Inferior parietal cortex (tissue), 1 donor: Measurements from ENCODE around the gene RBBP9.
"Not testable (repeated sequence)": the region's sequence is repeated elsewhere in the genome, so short reads cannot be mapped to it uniquely, and the experiment has no call there.

Source experiments
- DNase-seq: peaks from one replicate; pipeline ENCODE4 v3.0.0-alpha.2; 2016; ENCODE audit errors: extremely low spot score

Gene RBBP9

GRCh38 chr20:18504479-18505060 lies 7.5 kb upstream of the RBBP9 start:
- no peak for DNase-seq

- DNase-seq, result not testable (repeated sequence)
Observed at GRCh38 chr20:18501672-18502071, 4.6 kb upstream of the RBBP9 start.

- DNase-seq, result no peak
Observed at GRCh38 chr20:18497603-18498002, 578 bp upstream of the RBBP9 start.

- DNase-seq, result no peak
Observed at GRCh38 chr20:18496042-18496441, 983 bp downstream of the RBBP9 start.

- DNase-seq, result no peak
Observed at GRCh38 chr20:18488301-18488700, 8.7 kb downstream of the RBBP9 start.

- no peak for DNase-seq
Observed at GRCh38 chr20:18481596-18481995, 15.4 kb downstream of the RBBP9 start.

GRCh38 chr20:18477821-18478220 lies 19.2 kb downstream of the RBBP9 start:
- DNase-seq, result no peak

- DNase-seq, result no peak
Observed at GRCh38 chr20:18477218-18477617, 19.8 kb downstream of the RBBP9 start.

- peak; percentile 95 for DNase-seq
Observed at GRCh38 chr20:18466894-18467730, 29.9 kb downstream of the RBBP9 start, which contains the start of the genes DZANK1 and POLR3F. DZANK1 (minus strand) TSS chr20:18467030; CDS start chr20:18465358, 1,672 bp downstream. POLR3F (plus strand) TSS chr20:18467390; CDS start chr20:18467507, 117 bp downstream.

- peak; percentile 2 for DNase-seq
Observed at GRCh38 chr20:18466574-18466893, 30.5 kb downstream of the RBBP9 start.

GRCh38 chr20:18465536-18466200 lies 31.4 kb downstream of the RBBP9 start:
- DNase-seq, result no peak

- DNase-seq, result no peak
Observed at GRCh38 chr20:18456600-18456999, 40.4 kb downstream of the RBBP9 start.

GRCh38 chr20:18443886-18444285 lies 53.1 kb downstream of the RBBP9 start:
- DNase-seq, result no peak

- no peak for DNase-seq
Observed at GRCh38 chr20:18440403-18440802, 56.6 kb downstream of the RBBP9 start.

GRCh38 chr20:18436847-18437246 lies 60.2 kb downstream of the RBBP9 start:
- no peak for DNase-seq
